Effector CD8-positive, alpha-beta T cell (primary cell): ENCODE measurements around the gene SLC5A5.
"Not testable (repeated sequence)": the region's sequence is repeated elsewhere in the genome, so short reads cannot be mapped to it uniquely, and the experiment has no call there.

Experiments
- DNase-seq: peaks from one replicate; lab custom pipeline; 2025; lab: John Stamatoyannopoulos, UW

SLC5A5 gene

GRCh38 chr19:17871032-17871877, 490 bp upstream of the SLC5A5 start:
- no peak for DNase-seq

- DNase-seq: no peak
Measured at GRCh38 chr19:17872251-17873001, 681 bp downstream of the SLC5A5 start.

- DNase-seq: peak; percentile 61
Measured at GRCh38 chr19:17873786-17874757, 2.3 kb downstream of the SLC5A5 start.

GRCh38 chr19:17874758-17875135, 3.0 kb downstream of the SLC5A5 start:
- DNase-seq: no peak

- DNase-seq: no peak
Measured at GRCh38 chr19:17877696-17878095, 6.0 kb downstream of the SLC5A5 start.

GRCh38 chr19:17879466-17879865, 7.7 kb downstream of the SLC5A5 start:
- DNase-seq: no peak

- no peak for DNase-seq
Measured at GRCh38 chr19:17881701-17882100, 10.0 kb downstream of the SLC5A5 start.

GRCh38 chr19:17883627-17884410, 12.1 kb downstream of the SLC5A5 start:
- no peak for DNase-seq

GRCh38 chr19:17886515-17886914, 14.8 kb downstream of the SLC5A5 start:
- no peak for DNase-seq

GRCh38 chr19:17887221-17887620, 15.5 kb downstream of the SLC5A5 start:
- not testable (repeated sequence) for DNase-seq

- no peak for DNase-seq
Measured at GRCh38 chr19:17888260-17888659, 16.5 kb downstream of the SLC5A5 start.

GRCh38 chr19:17889609-17890214, 18.0 kb downstream of the SLC5A5 start:
- no peak for DNase-seq

- DNase-seq: no peak
Measured at GRCh38 chr19:17893766-17894165, 22.0 kb downstream of the SLC5A5 start.

- no peak for DNase-seq
Measured at GRCh38 chr19:17902701-17903100, 31.0 kb downstream of the SLC5A5 start.

GRCh38 chr19:17908244-17908643, 36.5 kb downstream of the SLC5A5 start:
- no peak for DNase-seq

- no peak for DNase-seq
Measured at GRCh38 chr19:17909003-17909732, 37.4 kb downstream of the SLC5A5 start.

- DNase-seq: no peak
Measured at GRCh38 chr19:17910791-17911360, 39.1 kb downstream of the SLC5A5 start.

GRCh38 chr19:17915940-17916593, 44.3 kb downstream of the SLC5A5 start:
- DNase-seq: no peak

GRCh38 chr19:17918151-17918550, 46.4 kb downstream of the SLC5A5 start:
- not testable (repeated sequence) for DNase-seq
